A172 (cell line): ENCODE results near the gene UNK. TPM values are rescaled to one million over a fixed set of nuclear protein-coding genes. Genes with fewer than 3 reads are reported as not detected.
"Not testable (repeated sequence)": the region's sequence is repeated elsewhere in the genome, so short reads cannot be mapped to it uniquely, and the experiment has no call there.

ENCODE experiments used
- DNase-seq: peaks from one replicate; pipeline ENCODE4 v3.0.0-alpha.2; 2015; ENCODE audit warnings: low spot score
- total RNA-seq: library from RNA; depleted of rRNA; stranded (reverse); fragments of >200 nt; shearing (Covaris generic); gene quantifications from 2 replicates; pipeline ENCODE4 v1.2.3, GENCODE V29; 2014

Gene UNK
- total RNA-seq, 1 experiment from 2014 or later: 52.7 TPM

- no peak for DNase-seq
These were observed 14.8 kb downstream of the UNK start for GRCh38 chr17:75799402-75799801.

- no peak for DNase-seq
These were observed 19.3 kb downstream of the UNK start for GRCh38 chr17:75803883-75804282.

GRCh38 chr17:75806822-75807500, 22.4 kb downstream of the UNK start:
- DNase-seq: no peak

- DNase-seq: no peak
These were observed 23.3 kb downstream of the UNK start for GRCh38 chr17:75807861-75808260.

GRCh38 chr17:75808549-75808904, 23.9 kb downstream of the UNK start:
- no peak for DNase-seq

GRCh38 chr17:75808905-75809621, 24.5 kb downstream of the UNK start:
- DNase-seq: peak; percentile 93

GRCh38 chr17:75809631-75810111, 25.1 kb downstream of the UNK start:
- no peak for DNase-seq

- no peak for DNase-seq
These were observed 25.6 kb downstream of the UNK start for GRCh38 chr17:75810216-75810615.

- not testable (repeated sequence) for DNase-seq
These were observed 26.1 kb downstream of the UNK start for GRCh38 chr17:75810756-75811155.

GRCh38 chr17:75811174-75811573, 26.6 kb downstream of the UNK start:
- no peak for DNase-seq

- no peak for DNase-seq
These were observed 27.7 kb downstream of the UNK start for GRCh38 chr17:75812096-75813013.

- DNase-seq: no peak
These were observed 28.7 kb downstream of the UNK start for GRCh38 chr17:75813081-75814020.

GRCh38 chr17:75814021-75814395, 29.4 kb downstream of the UNK start:
- DNase-seq: no peak

GRCh38 chr17:75814900-75815373, 30.3 kb downstream of the UNK start:
- peak; percentile 87 for DNase-seq

- DNase-seq: no peak
These were observed 30.8 kb downstream of the UNK start for GRCh38 chr17:75815399-75815798.

- no peak for DNase-seq
These were observed 32.1 kb downstream of the UNK start for GRCh38 chr17:75816693-75817092.

GRCh38 chr17:75817571-75817970, 33.0 kb downstream of the UNK start:
- no peak for DNase-seq

GRCh38 chr17:75818326-75818885, 33.8 kb downstream of the UNK start:
- DNase-seq: no peak

GRCh38 chr17:75819116-75819515, 34.5 kb downstream of the UNK start:
- DNase-seq: no peak

GRCh38 chr17:75819678-75820077, 35.1 kb downstream of the UNK start:
- DNase-seq: no peak
